HUES6 (cell line): Measurements from ENCODE around the gene SMC1A.
"Not testable (repeated sequence)": the region's sequence is repeated elsewhere in the genome, so short reads cannot be mapped to it uniquely, and the experiment has no call there.

Source experiments
- H3K27ac ChIP-seq: 2 replicates; pipeline ENCODE4 v1.7.0; 2013; ENCODE audit warnings: low read depth, mild to moderate bottlenecking, low read length, inconsistent platforms
- H3K27me3 ChIP-seq: 2 replicates; pipeline ENCODE4 v1.6.1; 2013; ENCODE audit warnings: low read length; ENCODE audit not compliant: control insufficient read depth, insufficient read depth
- H3K36me3 ChIP-seq: 2 replicates; pipeline ENCODE4 v1.6.1; 2013; ENCODE audit warnings: low read length; ENCODE audit not compliant: control insufficient read depth, insufficient read depth
- H3K4me1 ChIP-seq: 2 replicates; pipeline ENCODE4 v1.6.1; 2013; ENCODE audit warnings: low read length; ENCODE audit not compliant: control insufficient read depth, insufficient read depth
- H3K4me3 ChIP-seq: 2 replicates; pipeline ENCODE4 v1.5.1; 2013; ENCODE audit warnings: low read depth, low read length
- H3K9ac ChIP-seq: one replicate; pipeline ENCODE4 v1.6.1; 2013; ENCODE audit warnings: mild to moderate bottlenecking, low read length
- H3K9me3 ChIP-seq: 2 replicates; pipeline ENCODE4 v1.6.1; 2013; ENCODE audit warnings: low read depth, low read length; ENCODE audit not compliant: control insufficient read depth, insufficient read depth

SMC1A gene

GRCh38 chrX:53377464-53377863 is 45.0 kb downstream of the SMC1A start:
- Histone ChIP-seq H3K9ac (no peak overlapping the region), H3K27me3 (no peaks in the 10 kb centered on the region), H3K4me1 (peaks cover 3% of the 10 kb centered on the region; the same call in 1 of the 2 replicates), H3K4me3 (no peak overlapping the region), H3K36me3 (peaks cover 62% of the 10 kb centered on the region), H3K9me3 (peaks cover 4% of the 10 kb centered on the region; the same call in 1 of the 2 replicates), H3K27ac (no peak overlapping the region)

- H3K36me3 ChIP-seq = peaks cover 56% of the 10 kb centered on the region
Observed at GRCh38 chrX:53376888-53377287, 45.6 kb downstream of the SMC1A start.

GRCh38 chrX:53374923-53375322 is 47.5 kb downstream of the SMC1A start:
- H3K27ac ChIP-seq = no peak overlapping the region
- no peaks in the 10 kb centered on the region for H3K27me3 ChIP-seq
- peaks cover 36% of the 10 kb centered on the region for H3K36me3 ChIP-seq
- H3K9me3 ChIP-seq = no peaks in the 10 kb centered on the region; the same call in 1 of the 2 replicates
- no peak overlapping the region for H3K9ac ChIP-seq
- H3K4me1 ChIP-seq = peaks cover 3% of the 10 kb centered on the region; the same call in 1 of the 2 replicates
- no peak overlapping the region for H3K4me3 ChIP-seq

More at GRCh38 chrX:53376888-53377287, 45.6 kb downstream of the SMC1A start:
- Histone ChIP-seq H3K9ac (no peak overlapping the region), H3K4me1 (peaks cover 3% of the 10 kb centered on the region; the same call in 1 of the 2 replicates), H3K4me3 (no peak overlapping the region), H3K9me3 (peaks cover 4% of the 10 kb centered on the region; the same call in 1 of the 2 replicates), H3K27ac (no peak overlapping the region), H3K27me3 (no peaks in the 10 kb centered on the region)

GRCh38 chrX:53374222-53374820 is 48.1 kb downstream of the SMC1A start:
- H3K27ac ChIP-seq = no peak overlapping the region
- no peak overlapping the region for H3K9ac ChIP-seq
- peaks cover 3% of the 10 kb centered on the region; the same call in 1 of the 2 replicates for H3K4me1 ChIP-seq
- no peaks in the 10 kb centered on the region for H3K27me3 ChIP-seq
- H3K36me3 ChIP-seq = peaks cover 30% of the 10 kb centered on the region
- H3K4me3 ChIP-seq = no peak overlapping the region
- no peaks in the 10 kb centered on the region; the same call in 1 of the 2 replicates for H3K9me3 ChIP-seq

- Histone ChIP-seq H3K4me3 (no peak overlapping the region), H3K9me3 (peaks cover under 1% of the 10 kb centered on the region; the same call in 1 of the 2 replicates), H3K9ac (no peak overlapping the region), H3K27me3 (no peaks in the 10 kb centered on the region), H3K36me3 (peaks cover 20% of the 10 kb centered on the region), H3K4me1 (peaks cover 3% of the 10 kb centered on the region; the same call in 1 of the 2 replicates), H3K27ac (no peak overlapping the region)
Observed at GRCh38 chrX:53373307-53373706, 49.1 kb downstream of the SMC1A start.

GRCh38 chrX:53366454-53366853 is 56.0 kb downstream of the SMC1A start:
- not testable (repeated sequence) for H3K36me3 ChIP-seq, H3K9ac ChIP-seq, H3K4me3 ChIP-seq, H3K27ac ChIP-seq, H3K27me3 ChIP-seq, H3K4me1 ChIP-seq, H3K9me3 ChIP-seq

GRCh38 chrX:53362449-53362848 is 60.0 kb downstream of the SMC1A start:
- H3K4me3 ChIP-seq = no peak overlapping the region
- no peaks in the 10 kb centered on the region for H3K4me1 ChIP-seq
- H3K9ac ChIP-seq = no peak overlapping the region
- no peaks in the 10 kb centered on the region for H3K27me3 ChIP-seq
- H3K27ac ChIP-seq = no peak overlapping the region
- H3K9me3 ChIP-seq = no peaks in the 10 kb centered on the region
- no peaks in the 10 kb centered on the region for H3K36me3 ChIP-seq

- H3K27me3 ChIP-seq = no peaks in the 10 kb centered on the region
- no peak overlapping the region for H3K4me3 ChIP-seq
- H3K9me3 ChIP-seq = peaks cover 5% of the 10 kb centered on the region; the same call in 1 of the 2 replicates
- H3K27ac ChIP-seq = no peak overlapping the region
- no peaks in the 10 kb centered on the region for H3K36me3 ChIP-seq
- no peak overlapping the region for H3K9ac ChIP-seq
- H3K4me1 ChIP-seq = no peaks in the 10 kb centered on the region
Observed at GRCh38 chrX:53357799-53358530, 64.5 kb downstream of the SMC1A start.

GRCh38 chrX:53356186-53356585 is 66.3 kb downstream of the SMC1A start:
- Histone ChIP-seq H3K9me3 (peaks cover 13% of the 10 kb centered on the region), H3K9ac (no peak overlapping the region), H3K27me3 (no peaks in the 10 kb centered on the region), H3K4me3 (no peak overlapping the region), H3K27ac (no peak overlapping the region), H3K4me1 (no peaks in the 10 kb centered on the region), H3K36me3 (no peaks in the 10 kb centered on the region)

- no peak overlapping the region for H3K27ac ChIP-seq
- peaks cover 13% of the 10 kb centered on the region for H3K9me3 ChIP-seq
- no peaks in the 10 kb centered on the region for H3K4me1 ChIP-seq
- no peaks in the 10 kb centered on the region for H3K27me3 ChIP-seq
- no peak overlapping the region for H3K9ac ChIP-seq
- no peak overlapping the region for H3K4me3 ChIP-seq
- H3K36me3 ChIP-seq = no peaks in the 10 kb centered on the region
Observed at GRCh38 chrX:53354669-53355068, 67.8 kb downstream of the SMC1A start.

- peaks cover 12% of the 10 kb centered on the region for H3K9me3 ChIP-seq
- no peak overlapping the region for H3K9ac ChIP-seq
- H3K27ac ChIP-seq = no peak overlapping the region
- H3K27me3 ChIP-seq = no peaks in the 10 kb centered on the region
- H3K4me1 ChIP-seq = no peaks in the 10 kb centered on the region
- H3K36me3 ChIP-seq = no peaks in the 10 kb centered on the region
- H3K4me3 ChIP-seq = no peak overlapping the region
Observed at GRCh38 chrX:53347948-53348347, 74.5 kb downstream of the SMC1A start.
